HG03103 (cell line): ENCODE results near the gene STAP2.
"Not testable (repeated sequence)": the region's sequence is repeated elsewhere in the genome, so short reads cannot be mapped to it uniquely, and the experiment has no call there.

ENCODE experiments used
- ATAC-seq: cut with Tn5 transposase; IDR thresholded peaks from one replicate; pipeline ENCODE4 v1.9.1; 2021; ENCODE audit warnings: low read depth; ENCODE audit not compliant: unreplicated experiment

Gene STAP2

GRCh38 chr19:4278419-4279266 lies 60.0 kb downstream of the STAP2 start, which contains the start of gene SHD:
TSS of gene SHD (plus strand) at chr19:4279266. CDS start at chr19:4280064, 798 bp downstream.
- no peak for ATAC-seq

- no peak for ATAC-seq
Observed at GRCh38 chr19:4278010-4278409, 60.6 kb downstream of the STAP2 start.

- no peak for ATAC-seq
Observed at GRCh38 chr19:4277191-4277696, 61.4 kb downstream of the STAP2 start.

DNA sequence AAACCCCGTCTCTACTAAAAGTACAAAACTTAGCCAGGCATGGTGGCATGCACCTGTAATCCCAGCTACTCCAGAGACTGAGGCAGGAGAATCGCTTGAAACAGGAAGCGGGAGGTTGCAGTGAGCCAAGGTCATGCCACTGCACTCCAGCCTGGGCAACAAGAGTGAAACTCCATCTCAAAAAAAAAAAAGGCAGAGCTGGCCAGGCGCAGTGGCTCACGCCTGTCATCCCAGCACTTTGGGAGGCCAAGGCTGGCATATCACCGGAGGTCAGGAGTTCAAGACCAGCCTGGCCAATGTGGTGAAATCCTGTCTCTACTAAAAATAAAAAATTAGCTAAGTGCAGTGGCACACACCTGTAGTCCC lies 64.3 kb downstream of the STAP2 start:
- not testable (repeated sequence) for ATAC-seq
